GM21447 (cell line): ENCODE measurements around the gene ZNF668.
A peak's percentile ranks its signal among the peaks of the same experiment; 100 is the strongest.

Experiments used
- ATAC-seq: cut with Tn5 transposase; IDR thresholded peaks from one replicate; pipeline ENCODE4 v1.9.1; 2021; ENCODE audit not compliant: unreplicated experiment

ZNF668 gene

GRCh38 chr16:31073970-31074813, at the start of gene ZNF668, which contains the start of gene ZNF646:
ZNF668 (minus strand) TSS chr16:31074240; CDS start chr16:31064459, 9,781 bp downstream.
ZNF646 (plus strand) TSS chr16:31074422; CDS start chr16:31076325, 1,903 bp downstream.
- peak; percentile 67 for ATAC-seq

- ATAC-seq: no peak
Observed at GRCh38 chr16:31120129-31120528, 46.1 kb upstream of the ZNF668 start.

GRCh38 chr16:31118223-31119155, 44.4 kb upstream of the ZNF668 start:
- no peak for ATAC-seq

- peak; percentile 91 for ATAC-seq
Observed at GRCh38 chr16:31117384-31118222, 43.6 kb upstream of the ZNF668 start, which contains the start of gene KAT8. KAT8 (plus strand) TSS chr16:31117664; CDS start chr16:31117682, 18 bp downstream.

GRCh38 chr16:31114468-31114867, 40.4 kb upstream of the ZNF668 start:
- ATAC-seq: no peak

GRCh38 chr16:31113121-31114120, 39.4 kb upstream of the ZNF668 start:
- ATAC-seq: no peak

GRCh38 chr16:31112711-31113110, 38.7 kb upstream of the ZNF668 start:
- ATAC-seq: no peak

GRCh38 chr16:31111881-31112466, 37.9 kb upstream of the ZNF668 start:
- no peak for ATAC-seq

- no peak for ATAC-seq
Observed at GRCh38 chr16:31110106-31111034, 36.3 kb upstream of the ZNF668 start.

- no peak for ATAC-seq
Observed at GRCh38 chr16:31109622-31110021, 35.6 kb upstream of the ZNF668 start.

- no peak for ATAC-seq
Observed at GRCh38 chr16:31108794-31109558, 34.9 kb upstream of the ZNF668 start.

- peak; percentile 78 for ATAC-seq
Observed at GRCh38 chr16:31108035-31108793, 34.2 kb upstream of the ZNF668 start, which contains the start of gene BCKDK. BCKDK (plus strand) TSS chr16:31108386; CDS start chr16:31109224, 838 bp downstream.

GRCh38 chr16:31107465-31107867, 33.4 kb upstream of the ZNF668 start:
- ATAC-seq: peak; percentile 72

GRCh38 chr16:31106509-31107464, 32.7 kb upstream of the ZNF668 start:
- ATAC-seq: no peak

GRCh38 chr16:31105677-31106213, 31.7 kb upstream of the ZNF668 start:
- ATAC-seq: no peak
